ENCODE results near the gene DAAM2. TPM values are rescaled to one million over a fixed set of nuclear protein-coding genes. Genes with fewer than 3 reads are reported as not detected.

The DAAM2 gene
- polyA plus RNA-seq, 12 donors: 23.0 to 51.4 (median 36.9) TPM; not detected in 1

DNA sequence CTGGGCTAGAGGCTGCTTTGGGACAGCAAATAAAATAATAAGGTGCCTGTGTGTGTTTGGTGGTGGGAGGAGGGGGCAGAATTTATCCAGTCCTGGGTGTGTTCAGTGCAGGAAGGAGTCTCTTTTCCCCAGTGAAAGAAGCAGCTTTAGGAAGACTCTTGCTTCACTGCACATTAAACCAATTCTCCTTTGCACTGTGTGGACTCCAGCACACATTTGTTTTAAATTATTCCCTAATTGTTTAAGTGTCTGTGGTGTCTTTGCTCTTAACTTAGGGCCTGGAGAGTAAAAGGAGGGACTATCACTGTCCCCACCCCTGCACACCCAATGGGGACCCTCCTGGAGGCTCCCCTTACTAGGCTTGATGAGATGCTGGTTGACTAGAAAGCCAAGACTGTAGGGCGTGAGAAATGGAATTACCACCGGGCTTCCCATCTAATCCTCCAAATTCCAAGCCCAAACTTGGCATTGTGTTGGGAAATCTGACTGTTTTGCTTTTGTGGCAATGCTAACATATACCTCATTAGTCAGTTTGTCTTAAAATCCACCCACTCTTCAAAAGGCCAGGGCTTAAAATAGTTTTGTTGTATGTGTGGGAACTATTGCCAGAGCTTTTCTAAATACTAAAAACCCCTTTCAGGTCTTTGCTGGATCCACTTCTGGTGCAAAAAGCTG lies 13.5 kb upstream of the DAAM2 start:
- no peak for DNase-seq

DNA sequence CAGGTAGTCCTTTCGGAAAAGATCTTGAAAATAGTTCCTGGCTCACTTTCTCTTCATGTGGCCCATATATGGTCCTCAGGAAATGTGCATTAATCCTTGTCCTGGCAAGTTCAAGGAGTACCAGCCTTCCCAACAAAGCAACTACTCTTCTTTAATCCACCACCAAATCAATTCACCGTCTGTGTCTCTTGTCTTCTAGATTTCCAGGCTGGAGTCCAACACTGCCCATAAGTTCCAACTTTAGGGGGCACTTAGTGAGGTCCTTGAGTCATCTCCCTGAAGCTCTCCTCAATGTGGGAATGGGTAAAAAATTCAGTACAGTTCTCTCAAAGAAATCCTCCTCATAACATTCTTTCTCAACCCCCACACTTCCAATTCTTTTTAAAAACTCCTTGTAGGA lies 6.9 kb upstream of the DAAM2 start:
- DNase-seq: no peak

DNA sequence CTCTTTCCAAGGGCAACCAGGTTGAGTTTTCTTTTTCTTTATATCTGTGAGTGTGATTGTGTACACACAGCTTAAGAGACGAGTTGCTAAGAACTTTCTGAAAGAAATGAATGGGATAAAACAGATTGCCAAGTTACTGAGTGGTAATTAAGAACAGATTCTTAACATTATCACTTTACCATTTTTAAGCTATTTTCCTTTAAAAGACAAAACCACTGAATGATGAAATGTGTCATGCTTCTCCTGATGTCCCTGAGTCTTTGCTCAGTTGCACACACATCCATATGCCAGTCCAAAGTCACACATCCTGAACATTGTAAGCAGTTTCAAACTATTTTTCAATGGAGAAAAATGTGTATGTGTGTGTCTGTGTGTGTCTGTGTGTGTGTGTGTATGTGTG lies 5.5 kb upstream of the DAAM2 start:
- no peak for DNase-seq

DNA sequence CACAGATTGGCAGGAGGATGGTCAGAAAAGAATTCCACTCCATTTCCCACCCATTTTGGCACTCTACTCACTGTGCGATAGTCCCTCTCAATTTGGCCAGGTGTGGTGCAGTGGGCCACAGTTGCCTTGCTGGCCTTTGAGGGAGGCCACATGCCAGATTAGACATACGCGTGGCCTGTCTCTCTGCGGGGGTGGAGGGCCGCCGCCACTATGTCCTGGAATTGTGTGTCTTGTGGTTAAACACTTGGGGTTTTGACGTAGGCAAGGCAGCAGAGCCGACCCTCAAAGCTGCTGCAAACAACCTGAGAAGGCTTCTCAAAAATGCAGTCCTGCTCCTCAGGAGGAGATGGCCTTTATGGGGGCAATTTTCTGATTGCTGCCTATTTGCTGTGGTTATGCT lies 4.9 kb upstream of the DAAM2 start:
- no peak for DNase-seq

DNA sequence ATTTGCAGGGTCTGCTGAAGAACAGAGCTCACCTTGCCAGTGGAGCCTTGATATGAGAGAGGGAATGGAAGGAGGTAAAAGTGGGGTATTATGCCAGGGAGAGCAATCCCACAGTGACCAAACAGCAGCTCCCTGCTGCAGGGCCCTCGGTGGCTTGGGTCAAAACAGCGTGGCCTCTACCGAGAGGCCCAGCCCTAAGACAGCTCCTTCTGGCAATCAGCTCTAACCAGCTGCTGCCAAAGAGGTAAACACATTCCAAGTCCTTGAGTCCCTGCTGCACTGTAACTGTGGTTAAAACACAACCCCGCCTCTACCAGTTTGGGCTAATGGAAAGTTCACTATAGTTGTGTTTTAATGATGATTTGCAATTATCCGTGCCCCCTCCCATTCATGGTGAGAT lies 1.4 kb upstream of the DAAM2 start:
- DNase-seq: no peak

DNA sequence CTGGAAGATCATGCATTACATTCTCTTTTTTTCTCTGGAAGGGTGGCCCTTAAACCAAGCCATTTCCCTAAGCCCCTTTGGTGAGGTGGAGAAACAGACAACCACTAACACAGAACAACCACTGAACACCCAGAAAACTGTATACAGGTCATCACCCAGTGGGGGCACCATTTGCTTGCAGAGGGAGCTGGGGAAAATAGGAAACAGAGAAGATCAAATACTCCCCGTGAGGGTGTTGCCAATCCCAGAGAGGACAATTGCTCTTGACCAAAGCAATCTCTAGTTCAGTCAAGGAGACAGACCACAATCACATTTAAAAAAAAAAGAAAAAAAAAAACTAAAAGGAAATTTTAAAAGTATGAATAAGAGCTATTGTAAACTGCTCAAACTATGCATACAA lies 865 bp upstream of the DAAM2 start:
- no peak for DNase-seq

GRCh38 chr6:39792540-39793450 lies 619 bp downstream of the DAAM2 start:
- DNase-seq: peak; percentile 39

DNA sequence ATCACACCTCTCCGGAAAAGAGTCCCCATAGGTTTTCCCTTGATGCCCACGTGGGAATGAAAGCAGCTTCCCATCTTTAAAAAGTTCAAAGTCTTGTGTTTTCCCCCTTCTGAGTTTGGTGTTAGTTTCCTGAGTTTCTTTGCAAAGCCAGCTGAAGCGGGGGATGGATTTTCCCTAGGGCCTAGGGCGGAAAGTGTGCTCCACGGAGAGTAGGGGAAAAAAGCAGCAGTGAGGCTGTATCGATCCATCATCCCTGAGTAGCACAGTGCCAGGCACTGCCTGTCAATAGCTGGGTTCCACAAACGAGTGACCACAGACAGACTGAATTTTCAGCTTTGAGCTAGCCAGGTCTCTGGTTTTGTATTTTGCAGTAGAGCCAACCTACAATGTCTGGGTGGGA lies 1.3 kb downstream of the DAAM2 start:
- no peak for DNase-seq

- DNase-seq: no peak
These were observed 2.1 kb downstream of the DAAM2 start for GRCh38 chr6:39794231-39794630.

DNA sequence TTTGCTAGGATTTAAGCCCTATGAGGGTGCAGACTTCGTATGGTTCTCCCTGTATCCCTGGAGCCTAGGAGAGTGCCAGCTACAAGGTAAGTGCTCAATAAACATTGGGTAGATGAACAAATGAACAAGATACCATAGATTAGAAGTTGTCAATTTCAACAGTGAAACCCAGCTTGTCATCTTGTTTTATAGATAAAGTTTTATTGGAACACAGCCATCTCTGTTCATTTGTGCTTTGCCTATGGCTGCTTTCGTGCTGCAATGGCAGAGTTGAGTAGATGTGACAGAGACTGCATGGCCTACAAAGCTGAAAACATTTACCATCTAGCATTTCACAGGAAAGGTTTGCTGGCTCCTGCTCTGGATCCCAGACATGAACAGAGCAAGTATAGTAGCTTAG lies 5.6 kb downstream of the DAAM2 start:
- no peak for DNase-seq

- DNase-seq: no peak
These were observed 8.2 kb downstream of the DAAM2 start for GRCh38 chr6:39800034-39801032.

DNA sequence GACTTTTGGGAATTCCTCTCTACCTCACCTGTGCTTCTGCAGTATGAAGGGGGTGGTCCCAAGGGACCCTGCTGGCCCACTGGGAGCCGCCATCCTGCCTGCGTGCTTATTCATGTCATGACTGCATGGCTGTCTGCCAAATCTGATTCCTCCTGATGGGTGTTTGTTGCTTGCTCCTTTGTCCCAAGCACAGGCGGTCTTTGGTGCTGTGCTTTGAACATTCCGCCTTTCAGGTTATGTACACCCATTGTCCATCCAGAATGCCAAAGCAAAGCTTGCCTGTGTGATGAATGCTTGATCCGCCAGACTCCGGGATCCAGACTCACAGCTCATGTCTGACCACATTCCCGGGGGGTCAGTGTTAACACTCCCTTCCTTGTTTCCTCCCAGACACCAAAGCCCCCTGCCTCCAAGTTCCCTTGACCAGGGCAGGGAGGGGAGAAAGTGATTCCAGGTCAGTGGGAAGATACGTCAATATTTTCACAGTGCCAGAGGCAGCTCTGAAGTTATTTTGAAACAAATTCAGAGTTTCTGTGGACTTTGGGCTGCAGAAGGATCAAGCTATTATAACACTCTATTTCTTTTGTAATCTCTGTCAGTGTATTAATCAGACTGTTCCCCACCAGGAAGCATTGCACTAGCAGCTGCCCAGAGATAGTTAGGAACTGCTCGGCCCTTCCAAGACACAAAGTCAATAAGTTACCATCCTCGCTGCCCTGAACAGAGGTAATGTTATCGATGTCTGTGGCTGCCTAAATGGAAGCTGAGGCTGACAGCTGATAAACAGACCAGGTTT lies 9.5 kb downstream of the DAAM2 start:
- no peak for DNase-seq

- DNase-seq: no peak
These were observed 11.7 kb downstream of the DAAM2 start for GRCh38 chr6:39803872-39804271.

DNA sequence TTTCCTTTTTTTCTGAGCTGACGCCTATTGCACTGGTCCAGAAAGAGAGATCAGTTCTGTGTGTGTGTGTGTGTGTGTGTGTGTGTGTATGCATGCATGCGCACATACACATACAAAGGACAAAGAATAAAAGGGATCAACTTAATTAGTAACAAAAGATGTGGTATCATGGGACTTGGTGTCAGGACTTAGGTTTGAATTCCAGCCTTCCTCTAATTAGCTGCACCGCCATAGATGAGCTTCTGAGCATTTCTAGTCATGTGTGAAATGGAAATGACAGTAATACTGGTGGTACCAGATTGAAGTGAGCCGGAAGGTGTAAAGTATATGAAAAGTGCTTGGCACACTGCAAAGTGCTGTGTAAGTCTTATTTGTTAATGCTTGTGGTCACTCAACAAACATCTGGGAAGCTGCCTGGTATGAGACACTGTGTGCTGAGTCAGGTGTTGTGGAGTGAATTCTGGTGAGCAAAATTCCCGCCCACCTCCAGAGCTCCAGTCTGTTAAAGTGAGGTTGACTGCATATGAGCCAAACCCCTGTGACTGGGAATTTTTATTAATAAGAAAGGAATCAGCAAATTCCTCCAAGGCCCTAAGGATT lies 12.4 kb downstream of the DAAM2 start:
- no peak for DNase-seq

DNA sequence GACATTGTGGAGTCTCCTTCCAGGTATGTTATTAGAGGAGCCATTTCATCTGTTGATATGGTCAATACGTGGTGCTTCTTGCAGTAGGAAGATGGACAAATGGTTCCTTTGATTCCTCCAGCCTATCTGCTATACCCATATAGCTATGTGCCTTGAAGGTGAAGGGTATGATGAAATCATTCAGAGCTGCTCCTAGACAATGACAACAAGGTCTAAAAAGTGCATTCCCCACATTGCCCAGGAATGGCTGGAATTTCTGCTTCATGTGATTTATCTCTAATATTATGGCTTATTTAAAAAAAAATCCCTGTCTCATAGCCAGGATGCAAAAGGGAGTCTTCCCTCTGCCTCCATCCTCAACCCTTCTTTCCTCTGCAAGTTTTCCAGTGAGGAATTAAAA lies 14.1 kb downstream of the DAAM2 start:
- no peak for DNase-seq

GRCh38 chr6:39808346-39808745 lies 16.2 kb downstream of the DAAM2 start:
- no peak for DNase-seq

- no peak for DNase-seq
These were observed 16.8 kb downstream of the DAAM2 start for GRCh38 chr6:39808964-39809363.

DNA sequence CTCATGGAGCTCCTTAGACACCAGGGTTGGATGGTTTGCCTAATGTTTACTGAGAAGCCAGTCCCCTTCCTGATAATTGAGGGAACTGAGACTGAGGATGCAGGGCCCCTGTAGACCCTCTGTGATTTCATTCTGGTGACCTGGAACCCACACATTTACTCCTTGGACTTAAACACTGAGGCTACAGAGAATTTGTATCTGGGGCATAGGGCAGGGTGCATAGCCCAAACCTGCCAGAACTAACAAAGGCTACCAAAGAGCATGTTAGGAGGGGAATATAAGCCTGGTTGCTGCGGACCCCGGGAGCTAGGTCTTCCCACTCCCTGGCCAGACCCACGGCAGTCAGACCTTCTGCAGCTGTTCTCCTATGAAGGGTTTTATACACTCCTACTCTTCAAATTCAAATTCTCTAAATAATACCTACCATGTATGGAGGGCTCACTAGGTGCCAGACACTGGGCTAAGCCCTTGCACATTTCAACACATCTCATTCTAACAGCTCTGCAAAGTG lies 19.7 kb downstream of the DAAM2 start:
- no peak for DNase-seq

DNA sequence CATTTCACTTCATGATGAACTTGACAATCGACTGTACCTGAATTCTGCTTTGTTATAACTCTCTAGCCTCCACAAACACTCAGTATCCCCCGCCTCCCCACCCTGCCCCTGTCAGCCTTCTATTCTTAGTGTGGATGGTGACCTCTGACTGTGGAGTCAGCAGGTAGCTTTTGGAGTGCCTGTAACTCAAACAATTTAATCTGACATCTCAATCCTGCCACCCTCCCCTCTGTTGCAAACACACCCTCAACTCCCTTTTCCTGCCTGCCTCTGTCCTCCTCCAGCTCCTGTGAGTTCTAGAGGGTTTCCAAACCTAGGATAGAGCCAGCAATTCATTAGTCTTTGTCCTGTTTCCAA lies 20.3 kb downstream of the DAAM2 start:
- DNase-seq: no peak

DNA sequence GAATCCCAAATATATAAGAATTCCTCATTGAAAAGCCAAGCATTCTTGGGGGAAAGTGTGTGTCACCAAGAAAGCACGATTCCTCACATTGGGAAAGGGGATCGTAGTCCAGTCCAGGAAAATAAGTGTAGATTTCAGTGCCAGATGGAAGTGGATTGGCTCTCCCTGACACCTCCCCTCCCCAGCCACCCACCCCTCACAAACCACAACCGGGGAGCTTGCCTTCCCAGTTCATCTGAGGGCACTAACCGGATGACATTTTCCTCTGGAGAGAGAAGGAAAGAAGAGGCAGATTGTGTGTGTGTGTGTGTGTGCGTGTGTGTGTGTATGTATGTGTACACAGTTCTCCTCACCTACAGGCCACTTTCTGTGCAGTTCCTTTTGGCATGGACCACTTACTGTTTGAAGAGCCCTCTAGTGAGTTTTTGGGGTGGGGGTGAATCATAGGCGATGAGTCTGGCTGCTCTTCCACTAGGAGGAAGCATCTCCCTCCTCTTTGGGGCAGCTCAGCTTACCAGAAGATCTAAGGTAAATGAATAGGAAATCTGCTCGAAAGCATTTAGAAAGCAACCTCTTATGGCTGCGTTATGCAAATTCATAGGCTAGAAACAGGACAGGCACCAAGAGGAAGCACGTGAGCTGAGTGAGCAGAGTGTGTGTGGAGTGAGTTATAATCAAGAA lies 20.8 kb downstream of the DAAM2 start:
- peak; percentile 78 for DNase-seq
